K562 (cell line): ENCODE data around the gene CCDC33. TPM values are rescaled to one million over a fixed set of nuclear protein-coding genes. Genes with fewer than 3 reads are reported as not detected.

ENCODE experiments used
- EP300 ChIP-seq: IDR thresholded peaks from 2 replicates; pipeline ENCODE4 v1.6.1; 2012; ENCODE audit warnings: low read length, improper control_type of control experiment
- GABPA ChIP-seq: fragments of 200-800 bp; sonication (Bioruptor generic); conservative IDR thresholded peaks from 2 replicates; pipeline ENCODE4 v1.6.1; 2016; ENCODE audit warnings: low read depth, missing genetic modification characterization, missing compliant biosample characterization
- PHTF2 ChIP-seq: fragments of 250-450 bp; sonication (Bioruptor Pico); IDR thresholded peaks from 2 replicates; pipeline ENCODE4 v1.5.0; 2021; ENCODE audit warnings: mild to moderate bottlenecking
- PURB ChIP-seq: sonication (generic); formaldehyde crosslinking; IDR thresholded peaks from 2 replicates; pipeline ENCODE4 v1.9.0; 2021; ENCODE audit warnings: low read depth, mild to moderate bottlenecking, missing genetic modification reagents
- SRSF9 ChIP-seq: fragments of 200-400 bp; formaldehyde crosslinking; IDR thresholded peaks from 2 replicates; pipeline ENCODE4 v1.6.1; 2017; ENCODE audit warnings: low read depth, low read length, borderline replicate concordance
- ZBTB7A ChIP-seq: IDR thresholded peaks from 2 replicates; pipeline ENCODE4 v1.6.1; 2011; ENCODE audit warnings: low read depth, mild to moderate bottlenecking, low read length, moderate library complexity, borderline replicate concordance; ENCODE audit not compliant: control insufficient read depth
- polyA plus RNA-seq, 8 experiments: library from polyadenylated mRNA; depleted of rRNA in 4 of 8; stranded (reverse) in 5 of 8; unstranded in 3 of 8; fragments of >200 nt; fragmentation: Nextera tagmentation in 2 of 8; fragmentation: Illumina TruSeq in 1 of 8; extraction: Ambion mirVana in 2 of 8; extraction: Trizol in 1 of 8; gene quantifications; 2 replicates each; pipeline versions ENCODE4 v1.2.1 to v1.2.3, GENCODE V29; 2011 to 2014; ENCODE audit warnings: inconsistent platforms in 1 of 8, missing spikeins in 1 of 8
- total RNA-seq, 7 experiments: library from RNA; depleted of rRNA in 6 of 7; stranded (reverse); fragments of >200 nt in 6 of 7; fragmentation: Illumina TruSeq in 2 of 7; extraction: Trizol in 2 of 7; gene quantifications; 2 replicates each; pipeline versions ENCODE4 v1.2.1 to v1.2.3, GENCODE V29; 2011 to 2021; ENCODE audit warnings: low replicate concordance in 1 of 7
- TF ChIP-seq, protein P1 (sequence below), 2 experiments: fragments of 450-650 bp; formaldehyde crosslinking in 1 of 2; IDR thresholded peaks; 2 replicates each; pipeline versions ENCODE4 v1.4.0 to v1.6.1; 2014 to 2020; ENCODE audit warnings: mild to moderate bottlenecking in 2 of 2, borderline replicate concordance in 1 of 2, low read depth in 1 of 2
- TF ChIP-seq, protein P2 (sequence below): fragments of 250-450 bp; sonication (Bioruptor Pico); IDR thresholded peaks from 2 replicates; pipeline ENCODE4 v1.4.0; 2020; ENCODE audit warnings: mild to moderate bottlenecking
- TF ChIP-seq, protein P3 (sequence below): conservative IDR thresholded peaks from 2 replicates; pipeline ENCODE4 v1.6.1; 2011; ENCODE audit warnings: low read depth, mild to moderate bottlenecking, low read length; ENCODE audit not compliant: control insufficient read depth

Gene CCDC33
- total and polyA plus RNA-seq, 9 of the 15 experiments (the other 6 are each of a cell fraction or from before 2014, with no cell fraction given), result 0.08 to 1.1 (median 0.15) TPM; not detected in 4

DNA sequence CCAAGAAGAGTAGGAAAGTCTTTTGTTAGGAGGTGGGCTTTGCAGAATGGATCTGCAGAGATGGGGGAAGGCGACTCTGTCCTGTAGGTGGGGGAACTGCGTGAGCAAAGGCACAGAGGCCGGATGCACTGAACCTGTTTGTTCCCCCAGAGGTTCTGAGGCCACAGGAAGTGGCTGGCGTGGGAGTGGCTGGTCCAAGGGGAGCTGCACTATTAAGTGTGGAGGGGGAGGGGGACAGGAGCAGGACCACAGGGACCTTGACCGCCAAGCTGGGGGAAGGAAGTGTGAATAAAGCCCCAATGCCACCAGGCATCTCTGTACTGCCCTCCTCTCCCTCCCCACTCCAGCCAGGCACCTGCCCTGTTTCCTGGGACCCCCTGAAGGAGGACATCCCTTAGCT, 79.5 kb downstream of the CCDC33 start (continued):
- TF ChIP-seq, protein P1, sequence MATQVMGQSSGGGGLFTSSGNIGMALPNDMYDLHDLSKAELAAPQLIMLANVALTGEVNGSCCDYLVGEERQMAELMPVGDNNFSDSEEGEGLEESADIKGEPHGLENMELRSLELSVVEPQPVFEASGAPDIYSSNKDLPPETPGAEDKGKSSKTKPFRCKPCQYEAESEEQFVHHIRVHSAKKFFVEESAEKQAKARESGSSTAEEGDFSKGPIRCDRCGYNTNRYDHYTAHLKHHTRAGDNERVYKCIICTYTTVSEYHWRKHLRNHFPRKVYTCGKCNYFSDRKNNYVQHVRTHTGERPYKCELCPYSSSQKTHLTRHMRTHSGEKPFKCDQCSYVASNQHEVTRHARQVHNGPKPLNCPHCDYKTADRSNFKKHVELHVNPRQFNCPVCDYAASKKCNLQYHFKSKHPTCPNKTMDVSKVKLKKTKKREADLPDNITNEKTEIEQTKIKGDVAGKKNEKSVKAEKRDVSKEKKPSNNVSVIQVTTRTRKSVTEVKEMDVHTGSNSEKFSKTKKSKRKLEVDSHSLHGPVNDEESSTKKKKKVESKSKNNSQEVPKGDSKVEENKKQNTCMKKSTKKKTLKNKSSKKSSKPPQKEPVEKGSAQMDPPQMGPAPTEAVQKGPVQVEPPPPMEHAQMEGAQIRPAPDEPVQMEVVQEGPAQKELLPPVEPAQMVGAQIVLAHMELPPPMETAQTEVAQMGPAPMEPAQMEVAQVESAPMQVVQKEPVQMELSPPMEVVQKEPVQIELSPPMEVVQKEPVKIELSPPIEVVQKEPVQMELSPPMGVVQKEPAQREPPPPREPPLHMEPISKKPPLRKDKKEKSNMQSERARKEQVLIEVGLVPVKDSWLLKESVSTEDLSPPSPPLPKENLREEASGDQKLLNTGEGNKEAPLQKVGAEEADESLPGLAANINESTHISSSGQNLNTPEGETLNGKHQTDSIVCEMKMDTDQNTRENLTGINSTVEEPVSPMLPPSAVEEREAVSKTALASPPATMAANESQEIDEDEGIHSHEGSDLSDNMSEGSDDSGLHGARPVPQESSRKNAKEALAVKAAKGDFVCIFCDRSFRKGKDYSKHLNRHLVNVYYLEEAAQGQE (IDR thresholded peaks at IDR 0.05; ENCODE audit: borderline replicate concordance), result no peak
- TF ChIP-seq, protein P1 (CRISPR knock-in tag; IDR thresholded peaks at IDR 0.05; ENCODE audit: low read depth), result peak; percentile 24; the same call in 1 of the 2 replicates
- TF ChIP-seq EP300, result peak; percentile 29; the same call in 1 of the 2 replicates
- TF ChIP-seq ZBTB7A, result peak; percentile 48; the same call in 1 of the 2 replicates
- TF ChIP-seq, protein P2, sequence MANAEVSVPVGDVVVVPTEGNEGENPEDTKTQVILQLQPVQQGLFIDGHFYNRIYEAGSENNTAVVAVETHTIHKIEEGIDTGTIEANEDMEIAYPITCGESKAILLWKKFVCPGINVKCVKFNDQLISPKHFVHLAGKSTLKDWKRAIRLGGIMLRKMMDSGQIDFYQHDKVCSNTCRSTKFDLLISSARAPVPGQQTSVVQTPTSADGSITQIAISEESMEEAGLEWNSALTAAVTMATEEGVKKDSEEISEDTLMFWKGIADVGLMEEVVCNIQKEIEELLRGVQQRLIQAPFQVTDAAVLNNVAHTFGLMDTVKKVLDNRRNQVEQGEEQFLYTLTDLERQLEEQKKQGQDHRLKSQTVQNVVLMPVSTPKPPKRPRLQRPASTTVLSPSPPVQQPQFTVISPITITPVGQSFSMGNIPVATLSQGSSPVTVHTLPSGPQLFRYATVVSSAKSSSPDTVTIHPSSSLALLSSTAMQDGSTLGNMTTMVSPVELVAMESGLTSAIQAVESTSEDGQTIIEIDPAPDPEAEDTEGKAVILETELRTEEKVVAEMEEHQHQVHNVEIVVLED (CRISPR knock-in tag), result no peak
- TF ChIP-seq, protein P3, sequence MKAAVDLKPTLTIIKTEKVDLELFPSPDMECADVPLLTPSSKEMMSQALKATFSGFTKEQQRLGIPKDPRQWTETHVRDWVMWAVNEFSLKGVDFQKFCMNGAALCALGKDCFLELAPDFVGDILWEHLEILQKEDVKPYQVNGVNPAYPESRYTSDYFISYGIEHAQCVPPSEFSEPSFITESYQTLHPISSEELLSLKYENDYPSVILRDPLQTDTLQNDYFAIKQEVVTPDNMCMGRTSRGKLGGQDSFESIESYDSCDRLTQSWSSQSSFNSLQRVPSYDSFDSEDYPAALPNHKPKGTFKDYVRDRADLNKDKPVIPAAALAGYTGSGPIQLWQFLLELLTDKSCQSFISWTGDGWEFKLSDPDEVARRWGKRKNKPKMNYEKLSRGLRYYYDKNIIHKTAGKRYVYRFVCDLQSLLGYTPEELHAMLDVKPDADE, result peak; percentile 83
- no peak for TF ChIP-seq SRSF9
- TF ChIP-seq GABPA (tag), result peak; percentile 69
- no peak for TF ChIP-seq PHTF2
- TF ChIP-seq PURB (CRISPR knock-in tag), result no peak
